Calu3 (cell line): ENCODE measurements around the gene GALK1. TPM values are rescaled to one million over a fixed set of nuclear protein-coding genes. Genes with fewer than 3 reads are reported as not detected.
A peak's percentile ranks its signal among the peaks of the same experiment; 100 is the strongest.

Experiments used
- BruUV-seq: library from RNA; stranded (reverse); fragments of 400-500 nt; replicated peaks from 2 replicates; lab custom pipeline; 2021; lab: Mats Ljungman, UMichigan
- CTCF ChIA-PET: fragments of 300-600 bp; sonication (Branson Sonifier 250); formaldehyde crosslinking; loops from one replicate; lab custom pipeline; 2022; ENCODE audit warnings: antibody characterized with exemption; lab: Charles Lee
- DNase-seq: peaks from one replicate; pipeline ENCODE4 v3.0.0; 2022
- H3K27ac Mint-ChIP-seq: one replicate; pipeline ENCODE4 v1.8.0; 2022; ENCODE audit warnings: mixed read lengths; ENCODE audit not compliant: unreplicated experiment
- H3K27me3 Mint-ChIP-seq: one replicate; pipeline ENCODE4 v1.8.0; 2022; ENCODE audit warnings: mixed read lengths; ENCODE audit not compliant: unreplicated experiment
- H3K36me3 Mint-ChIP-seq: one replicate; pipeline ENCODE4 v1.8.0; 2022; ENCODE audit warnings: mild to moderate bottlenecking, moderate library complexity, mixed read lengths; ENCODE audit not compliant: insufficient read depth, unreplicated experiment
- H3K4me1 Mint-ChIP-seq: one replicate; pipeline ENCODE4 v1.8.0; 2022; ENCODE audit warnings: mild to moderate bottlenecking, low read depth, mixed read lengths; ENCODE audit not compliant: unreplicated experiment
- H3K4me3 Mint-ChIP-seq: one replicate; pipeline ENCODE4 v1.8.0; 2022; ENCODE audit warnings: mild to moderate bottlenecking, low read depth, moderate library complexity, mixed read lengths; ENCODE audit not compliant: unreplicated experiment
- H3K9me3 Mint-ChIP-seq: one replicate; pipeline ENCODE4 v1.8.0; 2022; ENCODE audit warnings: low read depth, mixed read lengths; ENCODE audit not compliant: unreplicated experiment
- CTCF ChIP-seq: fragments of 200-600 bp; IDR thresholded peaks from one replicate; pipeline ENCODE4 v1.8.0; 2022; ENCODE audit warnings: antibody characterized with exemption; ENCODE audit not compliant: unreplicated experiment
- intact Hi-C: fragments of 100-400 bp; cut with micrococcal nuclease; formaldehyde crosslinking; loops from one replicate; pipeline ENCODE4 v1.10.0; 2022; ENCODE audit not compliant: unreplicated experiment
- total RNA-seq: library from RNA; stranded (reverse); gene quantifications from 2 replicates; pipeline ENCODE4 v1.2.3, GENCODE V29; 2022

Gene GALK1
- total RNA-seq, 1 experiment from 2014 or later, result 20.4 TPM

GRCh38 chr17:75776386-75777295 lies 11.6 kb upstream of the GALK1 start:
- Mint-ChIP-seq H3K27me3 (peaks cover 12% of the 10 kb centered on the region), H3K9me3 (no peaks in the 10 kb centered on the region), H3K36me3 (peaks cover 65% of the 10 kb centered on the region), H3K4me3 (peak overlapping the region; percentile 77), H3K4me1 (peaks cover 7% of the 10 kb centered on the region), H3K27ac (peak overlapping the region; percentile 73)
- CTCF ChIA-PET, result interaction anchor here (0.6 kb wide), 2 partner anchors 68 to 79 kb away, joined by 3 to 7 read pairs; partner anchors contain the start of gene WBP2
- intact Hi-C loops, result no loop called here
- TF ChIP-seq CTCF, result no peak
- DNase-seq, result no peak
- no TSS peak for BruUV-seq

GRCh38 chr17:75774991-75775668 lies 10.1 kb upstream of the GALK1 start:
- no peaks in the 10 kb centered on the region for H3K9me3 Mint-ChIP-seq
- peaks cover 11% of the 10 kb centered on the region for H3K27me3 Mint-ChIP-seq
- peak overlapping the region; percentile 73 for H3K27ac Mint-ChIP-seq
- no peak for DNase-seq
- no peak for TF ChIP-seq CTCF
- H3K4me3 Mint-ChIP-seq, result peak overlapping the region; percentile 7
- no TSS peak for BruUV-seq
- intact Hi-C loops, result no loop called here
- H3K4me1 Mint-ChIP-seq, result peaks cover 7% of the 10 kb centered on the region
- peaks cover 64% of the 10 kb centered on the region for H3K36me3 Mint-ChIP-seq
- CTCF ChIA-PET, result interaction anchor here (0.9 kb wide), 1 partner anchor 73 kb away, joined by 3 read pairs; no protein-coding TSS in a partner anchor

GRCh38 chr17:75774471-75774990 lies 9.5 kb upstream of the GALK1 start:
- Mint-ChIP-seq H3K4me1 (peaks cover 7% of the 10 kb centered on the region), H3K4me3 (no peak overlapping the region), H3K27ac (no peak overlapping the region), H3K9me3 (no peaks in the 10 kb centered on the region), H3K36me3 (peaks cover 58% of the 10 kb centered on the region), H3K27me3 (peaks cover 5% of the 10 kb centered on the region)
- intact Hi-C loops, result no loop called here
- no peak for TF ChIP-seq CTCF
- DNase-seq, result no peak
- CTCF ChIA-PET, result interaction anchor here (0.5 kb wide), 1 partner anchor 549 kb away, joined by 3 read pairs; no protein-coding TSS in a partner anchor
- no TSS peak for BruUV-seq

GRCh38 chr17:75773808-75774470 lies 8.9 kb upstream of the GALK1 start:
- CTCF ChIA-PET, result interaction anchor here (0.5 kb wide), 1 partner anchor 550 kb away, joined by 3 read pairs; no protein-coding TSS in a partner anchor
- Mint-ChIP-seq H3K36me3 (peaks cover 52% of the 10 kb centered on the region), H3K9me3 (no peaks in the 10 kb centered on the region), H3K4me3 (no peak overlapping the region), H3K27me3 (no peaks in the 10 kb centered on the region), H3K4me1 (peaks cover 7% of the 10 kb centered on the region), H3K27ac (no peak overlapping the region)
- no TSS peak for BruUV-seq
- intact Hi-C loops, result no loop called here
- DNase-seq, result no peak
- no peak for TF ChIP-seq CTCF
